NCI-H2029 treated with DMSO at 0.1 percent for 48 hours (cell line): ENCODE data around the gene UMAD1.

Experiments used
- DNase-seq: peaks from one replicate; lab custom pipeline; 2025; lab: John Stamatoyannopoulos, UW

UMAD1 gene

DNA sequence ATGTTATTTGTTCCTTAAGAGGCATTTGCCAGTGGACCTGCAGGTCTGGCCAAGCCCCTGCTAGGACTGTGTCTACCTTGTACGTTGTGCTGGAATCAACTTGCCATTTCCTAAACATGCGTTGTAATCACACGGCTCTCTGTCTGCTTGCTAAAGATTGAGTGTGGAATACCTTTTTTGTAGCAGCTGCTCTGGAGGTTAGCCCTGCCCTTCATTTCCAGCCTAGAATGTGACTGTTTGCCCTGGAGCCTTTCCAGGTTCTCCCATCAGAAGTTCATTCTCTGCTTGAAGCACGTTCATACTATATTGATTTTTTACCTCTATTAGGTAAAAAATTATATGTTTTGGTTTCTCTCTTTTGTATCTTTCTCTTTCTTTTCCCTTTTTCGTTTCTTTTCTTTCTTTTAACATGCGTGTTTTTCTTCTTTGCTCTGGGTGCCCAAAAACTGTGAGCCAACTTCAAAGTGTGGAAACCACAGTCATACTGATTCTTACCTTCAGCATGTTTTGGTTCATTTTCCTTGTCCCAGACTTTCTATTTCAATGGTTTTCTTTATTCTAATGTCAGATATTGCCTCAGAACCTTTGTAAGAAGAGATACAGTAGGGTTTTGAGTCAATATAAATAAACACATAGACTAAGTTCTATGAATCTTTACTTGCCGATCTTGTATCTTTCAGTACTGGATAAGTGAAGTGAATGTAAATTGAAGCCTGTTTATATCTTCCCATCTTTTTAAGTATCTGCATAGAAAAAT lies 189.7 kb downstream of the UMAD1 start:
- DNase-seq, result peak; percentile 79

DNA sequence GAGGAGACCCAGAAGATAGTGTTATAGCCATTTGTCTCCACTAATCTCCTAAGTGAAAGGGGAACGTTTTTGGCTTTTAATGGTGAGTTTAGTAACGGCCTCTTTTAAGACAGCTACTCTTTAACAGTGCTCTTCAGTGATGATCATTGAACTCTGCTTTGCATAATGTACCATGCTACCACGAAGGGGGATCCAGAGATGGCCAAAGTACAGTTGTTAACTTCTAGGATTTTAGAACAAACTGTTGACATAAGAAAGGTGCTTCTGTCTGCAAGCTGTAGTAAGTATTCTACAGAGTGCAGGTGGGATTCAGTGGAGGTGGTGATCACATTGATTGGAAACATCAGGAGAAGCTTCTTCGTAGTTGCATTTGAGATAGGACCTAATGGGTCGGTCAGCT lies 192.0 kb downstream of the UMAD1 start:
- no peak for DNase-seq

DNA sequence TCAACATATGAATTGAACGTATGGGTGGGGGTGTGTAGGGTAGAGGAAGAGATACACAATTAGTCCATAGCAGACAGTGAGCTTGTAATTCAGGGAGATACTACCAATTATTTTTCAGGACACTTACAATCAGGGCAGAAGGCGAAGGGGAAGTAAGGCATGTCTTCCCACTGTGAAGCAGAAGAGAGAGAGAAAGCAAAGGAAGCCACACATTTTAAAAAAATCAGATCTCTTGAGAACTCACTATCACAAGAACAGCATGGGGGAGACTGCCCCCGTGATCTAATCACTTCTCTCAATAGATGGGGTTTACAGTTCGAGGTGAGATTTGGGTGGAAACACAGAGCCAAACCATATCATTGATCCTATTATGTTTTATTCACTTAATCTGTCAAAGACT lies 194.2 kb downstream of the UMAD1 start:
- no peak for DNase-seq

DNA sequence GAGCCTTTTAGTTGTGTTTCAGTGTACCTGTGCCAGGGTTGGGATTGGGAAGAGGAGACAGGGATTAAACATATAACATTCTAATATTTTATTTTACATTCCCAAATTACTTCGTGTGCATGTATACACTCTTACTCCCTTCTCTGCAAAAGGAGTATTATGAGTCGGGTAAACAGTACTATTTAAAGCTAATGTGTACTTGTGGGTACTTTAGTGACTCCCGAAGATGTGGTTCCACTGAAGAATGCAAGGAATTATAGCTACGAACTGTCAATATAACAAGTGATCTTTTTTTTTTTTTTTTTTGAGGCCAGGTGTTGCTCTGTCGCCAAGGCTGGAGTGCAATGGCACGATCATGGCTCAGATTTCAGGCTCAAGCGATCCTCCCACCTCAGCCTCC lies 200.5 kb downstream of the UMAD1 start:
- DNase-seq, result no peak

DNA sequence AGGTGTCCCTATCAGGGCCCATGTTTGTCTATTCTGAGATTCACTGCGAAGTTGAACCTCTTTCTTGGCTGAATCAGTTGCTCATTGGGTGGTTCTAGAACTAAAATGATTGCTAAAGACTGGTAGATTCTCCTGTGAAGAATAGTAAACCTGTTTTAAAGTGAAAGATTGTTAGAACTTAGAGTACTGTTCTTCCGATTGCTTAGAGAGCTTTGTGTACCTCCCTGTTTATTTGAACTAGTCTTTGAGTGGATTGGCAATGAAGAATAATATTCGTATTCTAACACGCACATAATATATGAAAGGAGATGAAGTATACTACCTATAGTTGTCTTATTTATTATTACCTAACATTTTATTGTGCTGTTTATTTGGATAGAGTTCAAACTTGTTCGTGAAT lies 202.7 kb downstream of the UMAD1 start:
- DNase-seq, result no peak

DNA sequence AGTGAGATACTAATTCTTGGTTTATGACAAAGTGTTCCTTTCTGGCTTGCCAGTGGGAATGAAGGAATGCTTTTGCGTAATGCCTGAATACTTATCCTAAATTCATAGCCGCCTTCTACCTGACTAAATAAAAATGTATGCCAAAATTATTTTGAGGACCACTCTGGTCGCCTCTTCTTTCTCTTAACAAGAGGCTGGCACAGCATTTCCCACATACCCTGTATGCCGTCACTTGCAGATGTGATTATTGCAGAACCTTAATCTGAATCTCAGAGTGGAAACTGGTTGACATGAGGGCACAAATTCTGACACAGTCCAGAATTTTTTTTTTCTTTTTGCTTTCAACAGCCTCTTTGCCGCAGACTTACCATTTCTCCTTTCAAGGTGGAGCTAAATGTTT lies 203.4 kb downstream of the UMAD1 start:
- DNase-seq, result no peak

DNA sequence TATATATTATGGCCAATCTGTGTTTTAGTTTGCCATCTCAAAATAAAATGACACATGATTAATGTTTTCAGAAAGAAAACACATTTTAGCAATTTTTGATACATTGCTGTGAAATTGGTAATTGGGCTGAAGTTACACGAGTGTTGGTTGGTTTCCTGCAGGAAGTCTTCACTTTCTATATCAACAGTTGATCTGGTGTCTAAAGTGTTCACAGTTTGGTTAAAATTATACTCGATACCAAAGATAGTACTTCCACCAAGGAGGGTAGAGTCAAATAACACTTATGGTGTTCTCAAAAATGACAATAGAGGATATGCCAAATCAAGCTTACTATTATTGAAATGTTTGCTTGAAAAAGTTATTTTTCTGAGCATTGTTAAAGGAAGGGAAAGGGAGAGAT lies 207.7 kb downstream of the UMAD1 start:
- no peak for DNase-seq

DNA sequence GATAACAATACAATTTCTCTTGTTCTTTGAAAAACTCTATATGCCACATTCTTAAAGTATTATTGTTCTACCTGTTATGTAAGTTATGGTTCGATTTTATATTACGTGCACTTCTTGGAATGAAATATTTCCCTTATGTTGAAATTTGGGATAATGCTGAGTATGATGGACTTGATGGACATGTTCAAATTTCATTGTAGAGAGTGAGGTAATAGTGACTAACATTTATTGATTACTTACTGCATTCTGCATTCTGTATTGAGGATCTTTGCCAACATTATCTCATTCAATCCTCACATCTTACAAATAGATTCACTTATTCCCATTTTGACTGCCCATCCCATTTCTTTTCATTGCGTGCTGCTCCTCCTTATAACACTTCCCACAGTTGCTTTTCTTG lies 208.3 kb downstream of the UMAD1 start:
- DNase-seq, result no peak

DNA sequence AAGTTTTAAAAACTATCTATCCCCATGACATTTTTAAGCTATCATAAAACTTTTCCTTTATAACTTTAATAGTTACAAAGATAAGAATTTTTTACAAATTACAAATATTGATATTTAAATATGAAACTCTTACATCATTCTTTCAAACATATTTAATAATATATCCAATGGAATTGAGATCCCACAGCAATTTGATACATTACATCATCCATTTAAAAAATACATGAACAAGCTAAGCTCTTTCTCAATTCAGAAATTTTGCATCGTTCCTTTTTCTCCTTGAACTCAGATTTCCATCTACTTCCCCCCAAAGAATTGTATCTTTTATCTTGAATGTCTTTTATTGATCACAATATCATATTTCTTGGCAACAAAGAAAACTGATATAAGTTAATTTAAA lies 209.6 kb downstream of the UMAD1 start:
- no peak for DNase-seq

DNA sequence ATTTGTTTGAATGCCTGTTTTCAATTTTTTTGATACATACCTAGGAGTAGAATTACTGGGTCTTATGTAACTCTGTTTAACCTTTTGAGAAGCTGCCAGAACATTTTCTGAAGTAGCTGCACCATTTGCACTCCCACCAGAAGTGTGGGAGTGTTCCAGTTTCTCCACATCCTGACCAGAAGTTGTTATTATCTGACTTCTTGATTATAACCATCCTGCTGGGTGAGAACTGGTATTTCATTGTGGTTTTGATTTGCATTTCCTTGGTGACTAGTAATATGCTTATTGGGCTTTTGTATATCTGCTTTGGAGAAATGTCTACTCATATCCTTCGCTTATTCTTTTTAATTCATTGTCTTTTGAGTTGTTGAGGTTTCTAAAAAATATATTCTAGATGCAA lies 210.8 kb downstream of the UMAD1 start:
- no peak for DNase-seq

DNA sequence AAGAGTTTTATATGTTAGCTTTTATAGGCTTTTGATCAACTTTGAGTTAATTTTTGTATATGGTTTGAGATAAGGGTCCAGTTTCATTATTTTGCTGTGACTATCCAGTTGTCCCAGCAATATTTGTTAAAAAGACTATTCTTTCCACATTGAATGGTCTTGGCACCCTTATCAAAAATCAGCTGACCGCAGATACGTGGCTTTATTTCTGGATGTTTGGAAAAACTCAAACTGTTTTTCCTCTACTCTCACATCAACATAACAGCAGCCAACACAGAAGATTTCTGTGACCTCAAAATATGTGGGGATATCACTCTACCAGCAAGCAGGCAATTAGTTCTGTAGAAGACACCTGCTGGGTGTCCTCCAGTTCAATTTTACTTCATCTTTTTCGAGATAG lies 211.4 kb downstream of the UMAD1 start:
- DNase-seq, result no peak

DNA sequence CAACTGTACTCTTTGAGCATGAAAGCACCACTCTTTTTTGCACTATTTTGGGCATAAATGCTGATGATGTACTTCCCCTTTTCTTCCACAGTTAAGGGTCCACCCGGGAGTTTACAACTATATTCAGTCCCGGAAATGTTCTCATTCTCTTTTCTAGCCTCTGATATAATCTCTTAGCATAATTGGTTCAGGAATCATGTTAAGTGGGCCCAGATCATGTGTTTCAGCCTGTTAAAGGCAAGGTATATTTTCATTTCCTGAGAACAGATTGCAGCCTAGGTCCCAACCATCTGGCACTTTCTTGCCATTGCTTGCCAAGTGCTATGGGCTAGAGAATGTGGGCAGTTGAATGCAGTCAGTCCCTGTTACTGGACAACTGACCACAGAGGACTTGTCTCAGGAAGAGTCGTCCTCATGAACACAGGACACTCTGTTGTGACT lies 216.6 kb downstream of the UMAD1 start:
- no peak for DNase-seq

DNA sequence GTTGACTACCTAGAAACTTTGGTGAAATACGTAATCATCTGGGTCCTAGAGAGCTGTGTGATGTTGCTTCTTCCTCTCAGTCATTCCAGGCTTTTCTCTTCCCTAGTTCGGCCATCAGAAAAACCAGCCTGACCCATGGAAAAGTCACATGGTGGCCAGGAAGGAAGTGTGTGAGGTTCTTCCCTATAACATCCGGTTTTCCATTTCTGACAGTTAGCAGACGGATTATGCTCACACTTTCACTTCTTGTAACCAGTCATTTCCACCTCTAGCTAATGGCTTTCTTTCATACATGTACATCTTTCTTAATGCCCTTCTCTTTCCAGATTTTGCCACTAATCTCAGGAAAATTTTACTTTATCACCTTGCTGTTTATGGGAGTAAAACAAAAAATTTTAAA lies 218.0 kb downstream of the UMAD1 start:
- DNase-seq, result no peak

DNA sequence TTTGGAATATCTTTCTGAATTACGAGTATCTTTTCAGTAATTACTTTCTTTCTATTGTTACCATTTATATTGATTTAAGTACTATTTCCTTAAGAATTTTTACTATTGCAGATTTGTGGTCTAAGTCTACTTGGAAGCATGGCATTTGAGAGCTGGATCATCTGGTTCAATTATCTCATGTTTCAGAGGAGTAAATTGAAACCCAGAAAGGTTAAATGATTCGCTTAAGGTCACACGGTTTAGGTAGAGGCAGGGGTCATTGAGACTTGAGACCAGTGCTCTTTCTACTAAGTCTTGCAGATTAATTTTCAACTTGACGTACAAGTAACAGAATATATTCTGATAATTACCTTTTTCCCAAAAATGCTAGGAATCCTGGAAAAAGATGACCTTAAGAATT lies 218.9 kb downstream of the UMAD1 start:
- DNase-seq, result no peak

DNA sequence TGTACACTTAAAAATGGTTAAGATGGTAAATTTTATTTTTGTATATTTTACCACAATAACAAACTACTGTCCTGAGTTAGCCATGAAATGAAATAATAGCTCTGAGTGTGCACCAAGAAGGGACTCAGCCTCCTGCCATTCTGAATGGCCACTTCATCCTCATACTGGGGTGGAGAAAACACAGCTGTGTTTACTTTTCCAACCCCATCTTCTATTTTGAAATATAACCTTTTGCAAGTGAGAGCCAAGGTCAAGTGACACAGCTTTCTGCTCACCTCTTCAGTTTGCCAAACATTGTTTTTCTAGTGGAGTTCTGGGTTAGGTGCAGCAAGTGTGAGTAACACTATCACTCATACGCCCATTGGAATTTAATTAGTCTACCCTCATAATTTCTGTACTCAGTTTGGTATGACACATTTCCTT lies 220.7 kb downstream of the UMAD1 start:
- peak; percentile 96 for DNase-seq

DNA sequence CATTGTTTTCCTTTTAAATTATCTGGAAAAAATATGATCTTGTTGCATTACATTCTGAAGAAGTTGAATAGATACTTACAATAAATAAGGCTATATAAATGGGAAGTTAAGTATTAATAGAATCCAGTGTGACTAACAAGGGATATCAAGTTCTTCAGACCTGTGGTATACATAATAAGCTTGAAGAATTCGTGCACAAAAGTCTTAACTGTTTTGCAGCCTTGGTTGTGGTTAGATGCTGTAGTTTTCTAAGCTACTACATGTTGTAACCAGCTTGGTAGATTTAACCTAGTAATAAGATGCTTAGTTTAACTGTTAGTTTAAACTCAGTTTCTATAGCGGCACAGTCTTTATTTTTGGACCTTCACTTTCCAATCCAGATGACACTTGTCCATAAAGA lies 221.8 kb downstream of the UMAD1 start:
- no peak for DNase-seq

DNA sequence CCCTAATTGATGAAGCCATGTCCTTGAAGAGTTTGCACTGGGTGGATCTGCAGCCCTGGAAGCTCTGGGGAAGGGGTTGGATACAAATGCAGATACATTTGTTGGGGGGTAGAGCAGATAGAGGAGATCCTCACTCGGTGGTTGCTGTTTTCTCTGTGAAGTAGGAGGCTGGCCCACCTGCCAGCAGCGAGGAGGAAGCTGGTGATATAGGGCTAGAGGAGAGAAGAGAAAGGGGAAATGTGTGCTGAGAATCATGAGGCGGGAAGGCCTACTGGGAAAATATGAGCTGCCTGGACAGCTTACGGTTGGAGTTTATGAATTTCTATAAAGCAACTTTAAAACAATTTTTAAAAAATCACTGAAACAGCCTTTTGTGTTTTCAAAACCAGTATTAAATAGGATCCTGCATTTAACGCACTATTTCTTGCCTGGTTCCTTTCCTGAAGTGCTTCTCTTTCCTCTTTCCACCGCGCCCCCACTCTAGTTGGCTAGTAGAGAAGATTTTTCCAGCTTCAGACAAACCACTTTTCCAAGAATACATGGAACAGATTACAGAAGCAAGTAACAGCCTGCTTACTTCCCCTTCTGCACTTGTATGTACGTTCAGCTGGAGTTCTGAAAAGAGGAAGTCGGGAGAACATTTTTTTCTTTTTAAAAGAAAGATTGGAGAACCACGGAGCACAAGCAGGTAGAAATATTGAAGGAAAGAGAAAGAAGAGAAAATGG lies 227.5 kb downstream of the UMAD1 start:
- DNase-seq, result peak; percentile 38

DNA sequence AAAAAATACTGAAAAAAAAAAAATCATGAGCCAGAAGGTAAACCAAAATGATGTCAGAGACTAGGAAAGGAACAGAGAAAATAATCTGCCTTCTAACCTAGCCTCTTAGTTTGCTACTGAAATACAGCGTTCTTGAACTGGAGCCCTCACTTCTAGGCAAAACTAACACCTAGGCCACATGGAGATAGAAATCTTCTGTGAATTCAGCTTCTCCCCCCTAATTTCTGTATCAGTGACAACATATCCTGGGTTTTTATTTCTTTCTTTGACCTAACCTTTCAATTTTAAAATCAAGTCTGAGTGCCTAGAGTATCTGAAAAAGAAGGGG lies 228.0 kb downstream of the UMAD1 start:
- DNase-seq, result no peak

DNA sequence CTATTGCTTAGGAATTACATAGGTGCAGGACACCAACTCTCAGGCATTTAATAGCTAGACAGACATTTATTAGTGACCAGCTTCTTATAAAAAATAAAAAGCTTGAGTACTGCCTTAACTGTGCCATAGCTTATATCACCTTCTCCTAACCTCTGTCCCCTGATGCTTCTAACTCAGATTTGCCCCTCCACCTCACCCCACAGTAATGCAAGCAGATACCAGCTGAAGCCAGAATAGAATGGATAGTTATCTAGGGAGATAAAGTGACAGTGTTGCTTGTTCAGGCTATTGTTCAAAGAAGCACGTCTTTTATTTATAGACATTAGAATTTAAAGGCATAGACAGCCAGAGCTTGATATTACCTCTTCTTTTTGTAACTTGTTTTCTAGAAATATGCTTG lies 228.5 kb downstream of the UMAD1 start:
- DNase-seq, result peak; percentile 89

DNA sequence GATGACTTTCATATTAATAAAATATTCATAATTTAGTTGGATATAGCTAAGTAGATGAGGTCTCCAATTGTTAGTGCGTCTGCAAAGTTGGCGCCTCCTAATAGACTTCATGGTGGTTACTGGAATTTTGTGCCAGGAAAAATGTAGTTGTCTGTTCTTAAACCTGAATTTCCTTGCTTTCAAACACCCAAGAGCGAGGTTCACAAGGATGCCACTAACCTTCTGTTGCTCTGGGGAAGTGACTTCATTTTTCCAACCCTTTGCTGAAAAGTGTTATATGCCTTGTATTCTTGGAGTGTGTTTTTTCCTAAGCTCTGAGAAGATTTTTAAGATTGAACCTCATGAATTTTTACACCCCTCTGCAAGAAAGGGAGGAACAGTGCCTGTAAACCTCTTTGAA lies 229.1 kb downstream of the UMAD1 start:
- no peak for DNase-seq

DNA sequence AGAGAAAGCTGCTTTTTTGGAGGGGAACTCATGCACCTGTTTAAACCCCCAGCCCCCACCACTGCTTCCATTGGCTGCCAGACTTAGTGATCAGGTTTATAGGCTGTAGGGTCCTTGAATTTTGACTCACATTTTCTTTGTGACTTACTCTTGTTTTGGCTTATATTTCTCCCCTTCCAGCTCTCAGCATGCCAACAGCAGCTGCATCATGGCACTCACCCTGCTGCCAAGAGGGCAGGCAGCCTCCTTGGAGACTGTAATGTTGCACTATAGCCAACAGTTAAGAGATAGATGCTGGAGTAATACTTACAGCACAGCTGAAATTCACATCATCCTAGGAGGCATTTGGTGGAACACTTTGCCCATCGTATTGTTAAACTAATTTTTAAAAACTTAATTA lies 230.0 kb downstream of the UMAD1 start:
- DNase-seq, result no peak

DNA sequence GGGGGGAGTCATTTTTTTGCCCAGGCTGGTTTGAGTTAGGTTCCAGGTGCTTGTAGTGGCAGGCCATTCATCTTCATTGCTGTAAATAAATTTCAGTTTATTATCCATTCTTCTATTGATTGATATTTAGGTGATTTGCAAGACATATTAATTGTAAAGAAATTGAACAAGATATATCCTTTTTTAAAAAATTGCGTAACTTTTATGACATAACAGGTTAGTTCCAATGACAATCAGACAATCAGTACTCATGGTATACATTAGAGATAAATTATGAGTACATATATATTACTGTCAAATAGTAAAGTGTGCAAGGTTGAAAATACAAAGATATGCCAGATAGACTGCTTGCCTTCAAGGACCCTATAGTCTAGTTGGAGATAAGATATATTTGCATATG lies 235.9 kb downstream of the UMAD1 start:
- DNase-seq, result no peak

DNA sequence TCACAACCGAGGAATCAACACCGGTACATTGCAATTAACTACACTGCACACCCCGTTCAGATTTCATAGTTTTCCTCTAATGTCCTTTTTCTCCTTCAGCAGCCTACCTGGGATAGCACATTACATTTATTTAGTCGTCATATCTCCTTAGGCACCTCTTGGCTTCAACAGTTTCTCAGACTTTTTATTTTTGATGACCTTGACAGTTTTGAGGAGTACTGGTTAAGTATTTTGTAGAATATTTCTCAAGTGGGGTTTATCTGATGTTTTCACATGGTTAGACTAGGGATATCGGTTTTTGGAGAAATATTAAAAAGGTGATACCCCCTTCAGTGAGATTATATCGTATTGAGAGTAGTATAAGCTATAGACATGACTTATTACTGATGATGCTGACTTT lies 241.0 kb downstream of the UMAD1 start:
- no peak for DNase-seq

DNA sequence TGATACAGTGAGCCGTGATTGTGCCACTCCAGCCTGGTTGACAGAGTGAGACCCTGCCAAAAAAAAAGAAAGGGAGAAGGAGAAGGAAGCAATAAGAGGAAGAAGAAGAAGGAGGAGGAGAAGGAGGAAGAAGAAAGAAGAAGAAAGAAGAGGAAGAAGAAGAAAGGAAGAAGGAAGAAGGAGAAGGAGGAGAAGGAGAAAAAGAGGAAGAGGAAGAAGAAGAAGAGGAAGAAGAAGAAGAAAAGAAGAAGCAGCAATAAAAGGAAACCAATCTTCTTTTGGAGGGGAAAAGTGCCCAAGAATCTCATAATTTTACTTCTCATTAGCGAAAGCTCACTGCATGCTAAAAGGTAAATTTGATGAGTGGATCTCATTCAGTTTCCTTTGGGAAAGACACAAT lies 242.3 kb downstream of the UMAD1 start:
- no peak for DNase-seq
